SK-MEL-5 (cell line): Measurements from ENCODE around the gene NANOG. TPM values are rescaled to one million over a fixed set of nuclear protein-coding genes. Genes with fewer than 3 reads are reported as not detected.
A peak's percentile ranks its signal among the peaks of the same experiment; 100 is the strongest.
"Not testable (repeated sequence)": the region's sequence is repeated elsewhere in the genome, so short reads cannot be mapped to it uniquely, and the experiment has no call there.

Source experiments
- DNase-seq: peaks from one replicate; pipeline ENCODE4 v3.0.0-alpha.2; 2016; ENCODE audit warnings: low read depth, low spot score
- in situ Hi-C: cut with HindIII; loops from 2 replicates; pipeline ENCODE4 v1.10.0; 2016; ENCODE audit warnings: low sequenced_read_pairs, high pct_unique_total_duplicates, low pct_unique_long_range_greater_than_20kb
- small RNA-seq, 2 experiments: library from RNA; depleted of rRNA; stranded (forward); fragments of <200 nt; gene quantifications; one replicate each; pipeline ENCODE3, GENCODE V24; 2014
- total RNA-seq: library from RNA; depleted of rRNA; stranded (reverse); fragments of >200 nt; shearing (Covaris generic); gene quantifications from 2 replicates; pipeline ENCODE4 v1.2.3, GENCODE V29; 2014; rRNA removed

Gene NANOG
- total RNA-seq, 1 experiment from 2014 or later = not detected

GRCh38 chr12:7843149-7843548, 53.9 kb downstream of the NANOG start:
- in situ Hi-C loops, DNase-seq: not testable (repeated sequence)

GRCh38 chr12:7843583-7843982, 54.4 kb downstream of the NANOG start:
- in situ Hi-C loops, DNase-seq: not testable (repeated sequence)

GRCh38 chr12:7844116-7844515, 54.9 kb downstream of the NANOG start:
- DNase-seq = peak; percentile 57
- in situ Hi-C loops = no loop called here

DNA sequence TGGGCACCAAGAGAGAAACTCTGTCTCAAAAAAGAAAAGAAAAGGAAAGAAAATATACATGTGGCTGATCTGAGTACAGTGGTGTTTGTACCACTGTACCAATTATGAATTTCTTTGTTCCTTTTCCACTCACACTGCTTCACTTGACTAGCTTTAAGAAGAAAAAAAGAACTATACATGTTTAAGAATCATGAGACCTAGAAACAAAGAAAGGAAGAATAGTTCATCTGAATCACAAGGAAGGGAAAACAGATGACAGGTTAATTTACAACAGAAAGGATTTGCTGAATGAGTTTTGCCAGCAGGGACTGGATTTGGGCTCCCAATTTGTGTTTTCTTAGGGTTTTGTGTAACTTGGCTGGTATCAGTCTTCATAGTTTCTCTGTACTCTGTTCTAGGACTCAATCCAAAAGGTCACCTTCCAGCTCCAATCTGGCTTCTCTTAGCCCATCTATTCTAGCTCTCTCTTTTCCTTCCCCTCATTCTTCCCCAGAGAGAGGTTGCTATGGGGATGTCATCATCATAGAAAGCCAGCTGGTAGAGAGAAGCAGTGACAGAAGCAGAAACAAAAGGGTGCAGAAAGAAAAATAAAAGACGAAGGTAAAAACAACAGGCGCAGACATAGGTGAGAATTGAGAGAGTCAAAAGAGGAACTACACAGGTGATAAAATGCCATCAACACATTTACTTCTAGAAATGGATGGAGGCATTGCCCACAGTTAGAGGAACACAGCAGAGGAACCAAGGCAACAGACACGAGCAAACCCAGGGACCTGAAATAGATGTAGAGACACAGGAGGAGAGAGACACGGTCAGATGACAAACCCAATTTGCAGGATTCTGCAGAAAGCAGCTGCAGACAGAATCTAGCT, 58.3 kb downstream of the NANOG start:
- in situ Hi-C loops, DNase-seq: not testable (repeated sequence)

GRCh38 chr12:7848098-7848422, 58.9 kb downstream of the NANOG start:
- not testable (repeated sequence) for DNase-seq

More at GRCh38 chr12:7848098-7848422, 58.9 kb downstream of the NANOG start:
- in situ Hi-C loops = not testable (repeated sequence)

Small RNAs within 50 kb of the gene (small RNA-seq; reads per million reads assigned to genes)
- 0 reads per million in 2 experiments for gene RF00019

Other genes with a start within 250 kb of the NANOG start
- not detected in 2 replicates for gene APOBEC1, start 123.5 kb upstream of the NANOG start, total RNA-seq
- not detected in 2 replicates for gene GDF3, start 93.6 kb upstream of the NANOG start, total RNA-seq
- gene DPPA3, start 78.0 kb upstream of the NANOG start, total RNA-seq = not detected in 2 replicates
- gene CLEC4C, start 42.0 kb upstream of the NANOG start, total RNA-seq = not detected in 2 replicates
- not detected in 2 replicates for gene NANOGNB, start 24.2 kb upstream of the NANOG start, total RNA-seq
- not detected in 2 replicates for gene SLC2A14, start 83.5 kb downstream of the NANOG start, total RNA-seq
- 73.6 and 86.9 TPM in 2 replicates for gene SLC2A3, start 146.8 kb downstream of the NANOG start, total RNA-seq
- gene FOXJ2, start 243.3 kb downstream of the NANOG start, total RNA-seq = 4.3 and 5.2 TPM in 2 replicates